Measurements from ENCODE around the gene BTF3. TPM values are rescaled to one million over a fixed set of nuclear protein-coding genes. Genes with fewer than 3 reads are reported as not detected.

The BTF3 gene
- total and polyA plus RNA-seq, 2 of the 13 experiments (the other 11 are each of a cell fraction or from before 2014, with no cell fraction given) = 557 to 698 TPM

GRCh38 chr5:73544429-73545402, 46.5 kb downstream of the BTF3 start (continued):
- peak; percentile 92 for TF ChIP-seq ELF3 (CRISPR knock-in tag; IDR thresholded peaks at IDR 0.05)
- peak; percentile 81 for TF ChIP-seq HNF1A (IDR thresholded peaks at IDR 0.05; ENCODE audit: low read depth)
- peak; percentile 94 for TF ChIP-seq HNF1A (CRISPR knock-in tag; IDR thresholded peaks at IDR 0.05; ENCODE audit: borderline replicate concordance)
- no peak for TF ChIP-seq MXD4 (CRISPR knock-in tag; IDR thresholded peaks at IDR 0.05)
- no peak for TF ChIP-seq MTA3 (CRISPR knock-in tag; IDR thresholded peaks at IDR 0.05)
- no peak; the same call in 1 of the 2 replicates for TF ChIP-seq TGIF2 (CRISPR knock-in tag; IDR thresholded peaks at IDR 0.05)
- peak; percentile 84 for TF ChIP-seq HHEX (CRISPR knock-in tag; IDR thresholded peaks at IDR 0.05)
- 0 out of 2 replicates have a peak, but pooled peaks have one; percentile 60 for TF ChIP-seq ZNF230 (CRISPR knock-in tag; IDR thresholded peaks at IDR 0.05)
- TF ChIP-seq ZNF652 (CRISPR knock-in tag; IDR thresholded peaks at IDR 0.05; ENCODE audit: borderline replicate concordance, low read depth) = no peak
- peak; percentile 75 for TF ChIP-seq ZNF691 (CRISPR knock-in tag; IDR thresholded peaks at IDR 0.05; ENCODE audit: borderline replicate concordance, low read depth)
- no peak; the same call in 1 of the 2 replicates for TF ChIP-seq KAT7 (CRISPR knock-in tag; IDR thresholded peaks at IDR 0.05; ENCODE audit: borderline replicate concordance)
- peak in 1 of 2 experiments; percentile 79; a peak in 1 of 4 replicates for TF ChIP-seq KLF16 (CRISPR knock-in tag; IDR thresholded peaks at IDR 0.05)
- peak; percentile 80 for TF ChIP-seq TEAD3 (CRISPR knock-in tag; optimal IDR thresholded peaks at IDR 0.05; ENCODE audit: borderline replicate concordance)
- TF ChIP-seq JDP2 (CRISPR knock-in tag; IDR thresholded peaks at IDR 0.05; ENCODE audit: borderline replicate concordance) = no peak
- peak; percentile 57; the same call in 1 of the 2 replicates for TF ChIP-seq GATAD1 (CRISPR knock-in tag; IDR thresholded peaks at IDR 0.05)
- no peak for TF ChIP-seq ZNF598 (CRISPR knock-in tag; IDR thresholded peaks at IDR 0.05; ENCODE audit: borderline replicate concordance)
- TF ChIP-seq ZNF20 (CRISPR knock-in tag; IDR thresholded peaks at IDR 0.05) = no peak
- TF ChIP-seq ZNF383 (CRISPR knock-in tag; IDR thresholded peaks at IDR 0.05; ENCODE audit: borderline replicate concordance) = no peak
- TF ChIP-seq ZNF335 (CRISPR knock-in tag; IDR thresholded peaks at IDR 0.05) = no peak
- peak; percentile 88 for TF ChIP-seq MNT (IDR thresholded peaks at IDR 0.05)
- TF ChIP-seq ZNF737 (CRISPR knock-in tag; IDR thresholded peaks at IDR 0.05; ENCODE audit: borderline replicate concordance) = no peak
- TF ChIP-seq ATAD3A (CRISPR knock-in tag; IDR thresholded peaks at IDR 0.05) = no peak
- TF ChIP-seq MXD1 (CRISPR knock-in tag; IDR thresholded peaks at IDR 0.05) = no peak; the same call in 1 of the 2 replicates
- TF ChIP-seq ZSCAN9 (CRISPR knock-in tag; IDR thresholded peaks at IDR 0.05; ENCODE audit: borderline replicate concordance) = peak; percentile 66
